ENCODE measurements around the gene ZNF280D.

Gene ZNF280D

DNA sequence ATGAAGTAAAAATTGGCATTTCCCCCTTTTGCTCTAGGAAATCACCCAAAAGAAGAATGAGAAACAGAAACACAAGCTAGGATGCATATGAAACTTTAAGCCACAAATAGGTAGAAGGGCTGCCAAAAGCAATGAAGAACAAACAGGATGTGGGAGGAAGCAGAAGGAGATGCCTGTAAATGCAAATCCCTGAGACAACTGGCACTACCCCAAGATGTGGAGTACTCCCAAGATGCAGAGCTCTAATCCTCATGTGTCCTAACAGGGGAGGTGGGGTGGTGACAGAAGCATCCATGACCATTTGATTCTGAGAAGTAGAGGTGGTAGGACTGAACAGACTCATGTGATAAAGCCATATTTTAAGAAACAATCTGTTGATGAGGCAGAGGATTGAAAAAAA, 31.9 kb upstream of the ZNF280D start:
- H3K4me3 ChIP-seq (ENCODE audit: low read depth, low read length) = no peak overlapping the region
- DNase-seq (ENCODE audit: low read depth) = peak; percentile 90
- TF ChIP-seq CTCF (IDR thresholded peaks at IDR 0.05; ENCODE audit: low read depth, low read length, missing control alignments) = no peak
- in situ Hi-C loops (cut with HindIII; ENCODE audit: low sequenced_read_pairs) = no loop called here

DNA sequence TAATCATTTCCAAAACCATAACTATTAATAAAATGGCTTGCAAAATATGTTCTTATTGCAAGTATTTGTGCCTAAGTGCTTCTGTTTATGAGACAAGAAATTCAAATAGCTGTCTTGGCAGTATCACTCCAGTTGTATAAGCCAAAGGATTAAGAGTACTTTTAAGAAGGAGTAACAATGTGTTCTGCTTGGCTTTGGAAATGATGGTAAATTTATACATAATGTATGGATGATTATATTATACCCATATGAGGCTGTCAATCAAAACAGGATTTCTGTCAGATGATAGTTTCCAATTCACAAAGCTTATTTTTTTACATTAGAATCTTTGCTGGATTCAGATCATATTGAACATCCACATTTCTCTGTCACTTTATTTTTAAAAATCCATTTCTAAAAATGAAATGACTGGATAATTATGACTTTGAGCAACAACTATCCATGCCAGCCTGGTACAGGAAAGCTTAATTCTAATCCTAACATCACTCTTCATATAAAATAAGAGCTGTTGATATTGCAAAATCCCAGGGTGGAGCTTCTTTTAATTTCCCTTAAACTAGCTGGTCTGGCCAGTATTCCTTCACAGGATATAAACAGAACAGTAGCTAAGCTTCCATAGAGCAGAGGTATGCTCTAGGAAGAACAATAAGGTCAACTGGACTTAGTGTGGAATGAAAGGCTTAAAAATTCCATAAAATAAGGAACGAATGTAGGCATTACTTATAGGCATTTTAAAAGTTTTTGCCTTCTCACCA, 30.0 kb upstream of the ZNF280D start:
- in situ Hi-C loops (cut with HindIII; ENCODE audit: low sequenced_read_pairs) = no loop called here
- TF ChIP-seq CTCF (IDR thresholded peaks at IDR 0.05; ENCODE audit: low read depth, low read length, missing control alignments) = no peak
- no peak overlapping the region for H3K4me3 ChIP-seq (ENCODE audit: low read depth, low read length)
- DNase-seq (ENCODE audit: low read depth) = no peak

- in situ Hi-C loops (cut with HindIII; ENCODE audit: low sequenced_read_pairs) = no loop called here
- DNase-seq (ENCODE audit: low read depth) = peak; percentile 48
- no peak overlapping the region for H3K4me3 ChIP-seq (ENCODE audit: low read depth, low read length)
- TF ChIP-seq CTCF (IDR thresholded peaks at IDR 0.05; ENCODE audit: low read depth, low read length, missing control alignments) = no peak
Observed at GRCh38 chr15:56760186-56760585, 26.9 kb upstream of the ZNF280D start.

DNA sequence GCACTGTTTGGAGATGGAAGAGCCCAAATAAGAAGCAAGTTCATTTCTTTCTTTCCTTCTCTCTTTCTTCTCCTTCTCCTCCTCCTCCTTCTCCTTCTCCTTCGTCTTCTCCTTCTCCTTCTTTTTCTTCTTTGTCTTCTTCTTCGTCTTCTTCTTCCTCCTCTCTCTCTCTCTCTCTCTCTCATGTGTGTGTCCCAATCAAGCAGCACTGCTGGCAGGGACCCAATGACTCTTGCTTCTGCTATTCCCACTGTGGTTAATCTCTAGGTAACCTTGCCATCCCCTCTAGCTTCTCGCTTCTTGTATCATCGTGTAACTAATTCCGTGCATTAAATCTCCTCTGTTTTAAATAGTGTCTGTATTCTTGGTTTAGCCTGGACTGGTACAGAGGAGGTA, 26.1 kb upstream of the ZNF280D start:
- no peak for TF ChIP-seq CTCF (IDR thresholded peaks at IDR 0.05; ENCODE audit: low read depth, low read length, missing control alignments)
- in situ Hi-C loops (cut with HindIII; ENCODE audit: low sequenced_read_pairs) = no loop called here
- peak; percentile 96 for DNase-seq (ENCODE audit: low read depth)
- no peak overlapping the region for H3K4me3 ChIP-seq (ENCODE audit: low read depth, low read length)

DNA sequence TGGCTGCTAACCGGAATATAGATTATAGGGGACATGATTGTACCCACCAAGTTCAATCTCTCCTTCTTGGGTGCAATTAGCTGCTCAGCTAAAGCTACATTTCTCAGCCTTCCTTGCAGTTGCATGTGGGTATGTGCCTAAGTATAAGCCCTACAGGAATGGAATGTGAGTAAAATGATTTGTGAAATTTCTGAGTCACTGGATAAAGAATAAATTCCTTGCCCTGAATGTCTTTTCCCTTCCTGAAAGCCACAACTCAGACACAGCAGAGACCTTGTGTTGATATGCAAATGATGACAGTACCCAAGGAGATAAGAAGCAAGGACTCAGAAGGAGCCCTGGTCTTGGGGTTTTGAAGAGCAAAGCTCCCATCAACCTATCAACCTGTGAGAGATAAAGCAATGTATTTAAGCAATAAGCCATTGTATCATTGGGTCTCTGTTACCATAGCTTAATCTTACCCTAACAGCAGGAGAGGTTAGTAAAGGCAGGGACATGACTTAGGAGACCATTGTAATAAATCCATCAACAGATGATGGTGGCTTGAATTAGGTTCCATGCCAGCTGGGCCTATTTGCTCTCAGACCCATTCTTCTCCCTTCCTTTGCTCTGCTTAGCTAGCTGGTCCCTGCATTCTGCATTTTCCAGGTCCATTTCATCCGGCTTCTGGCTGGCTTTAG, 25.6 kb upstream of the ZNF280D start:
- H3K4me3 ChIP-seq (ENCODE audit: low read depth, low read length) = no peak overlapping the region
- in situ Hi-C loops (cut with HindIII; ENCODE audit: low sequenced_read_pairs) = no loop called here
- no peak for DNase-seq (ENCODE audit: low read depth)
- no peak for TF ChIP-seq CTCF (IDR thresholded peaks at IDR 0.05; ENCODE audit: low read depth, low read length, missing control alignments)

DNA sequence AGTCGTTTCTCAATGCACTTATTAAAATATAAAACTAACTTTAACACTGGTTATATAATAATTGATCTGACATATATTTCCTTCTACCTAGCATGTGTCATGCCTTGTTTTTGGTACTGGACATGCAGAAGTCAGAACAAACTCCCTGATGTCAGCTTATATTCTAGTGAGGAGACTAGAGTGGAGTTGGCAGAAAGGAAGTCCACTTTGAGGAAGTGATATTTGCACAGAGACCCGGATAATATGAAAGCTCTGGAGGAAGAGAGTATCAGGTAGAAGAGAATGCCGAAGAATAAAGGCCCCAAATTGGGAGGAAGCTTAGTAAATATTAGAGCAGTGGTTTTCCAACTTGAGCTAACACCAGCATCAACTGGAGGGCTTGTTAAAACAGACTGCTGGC, 24.6 kb upstream of the ZNF280D start:
- no peak for DNase-seq (ENCODE audit: low read depth)
- TF ChIP-seq CTCF (IDR thresholded peaks at IDR 0.05; ENCODE audit: low read depth, low read length, missing control alignments) = no peak
- in situ Hi-C loops (cut with HindIII; ENCODE audit: low sequenced_read_pairs) = no loop called here
- H3K4me3 ChIP-seq (ENCODE audit: low read depth, low read length) = no peak overlapping the region
